Hepatocyte (in vitro differentiated cells): ENCODE measurements around the gene ADD2.

Experiments
- EZH2 ChIP-seq: fragments of 200-600 bp; sonication (generic); IDR thresholded peaks from 2 replicates; pipeline ENCODE4 v1.6.1; 2016; ENCODE audit warnings: antibody characterized with exemption, mild to moderate bottlenecking, borderline replicate concordance
- EZH2phosphoT487 ChIP-seq: fragments of 200-600 bp; sonication (generic); IDR thresholded peaks from one replicate; pipeline ENCODE4 v1.6.1; 2018; ENCODE audit warnings: antibody characterized with exemption, mild to moderate bottlenecking, low read depth, moderate library complexity; ENCODE audit not compliant: unreplicated experiment, severe bottlenecking
- TF ChIP-seq, protein P1 (sequence below): fragments of 200-600 bp; sonication (generic); IDR thresholded peaks from 2 replicates; pipeline ENCODE4 v1.5.1; 2016; ENCODE audit warnings: antibody characterized with exemption, mild to moderate bottlenecking; ENCODE audit not compliant: poor library complexity

DNA sequence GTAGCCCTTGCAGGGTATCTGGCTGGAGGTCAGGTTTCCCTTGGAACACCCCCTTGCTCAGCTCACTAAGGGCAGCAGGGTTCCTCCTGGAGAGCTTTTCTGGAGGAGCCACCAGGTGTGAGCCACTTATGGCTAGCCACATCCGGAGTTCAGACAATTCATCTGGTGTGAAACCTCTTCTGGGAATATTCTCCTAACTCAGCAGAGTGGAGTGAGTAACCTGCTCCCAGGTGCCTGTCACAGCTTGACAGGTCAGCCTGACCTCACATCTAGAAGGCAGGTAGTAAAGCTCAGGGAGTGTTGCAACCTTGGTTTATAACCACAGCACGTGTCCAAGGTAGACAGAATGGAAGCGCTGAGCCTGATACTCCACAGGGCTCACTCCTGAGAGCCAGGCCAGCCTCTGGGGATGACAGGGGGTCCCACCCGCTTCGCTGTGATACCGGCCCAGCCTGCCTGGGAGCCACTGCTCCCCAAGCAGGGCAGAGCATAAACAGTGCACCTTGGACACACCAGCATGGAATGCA lies 151.8 kb downstream of the ADD2 start:
- TF ChIP-seq EZH2 (no peak), EZH2phosphoT487 (no peak)
- TF ChIP-seq, protein P1, sequence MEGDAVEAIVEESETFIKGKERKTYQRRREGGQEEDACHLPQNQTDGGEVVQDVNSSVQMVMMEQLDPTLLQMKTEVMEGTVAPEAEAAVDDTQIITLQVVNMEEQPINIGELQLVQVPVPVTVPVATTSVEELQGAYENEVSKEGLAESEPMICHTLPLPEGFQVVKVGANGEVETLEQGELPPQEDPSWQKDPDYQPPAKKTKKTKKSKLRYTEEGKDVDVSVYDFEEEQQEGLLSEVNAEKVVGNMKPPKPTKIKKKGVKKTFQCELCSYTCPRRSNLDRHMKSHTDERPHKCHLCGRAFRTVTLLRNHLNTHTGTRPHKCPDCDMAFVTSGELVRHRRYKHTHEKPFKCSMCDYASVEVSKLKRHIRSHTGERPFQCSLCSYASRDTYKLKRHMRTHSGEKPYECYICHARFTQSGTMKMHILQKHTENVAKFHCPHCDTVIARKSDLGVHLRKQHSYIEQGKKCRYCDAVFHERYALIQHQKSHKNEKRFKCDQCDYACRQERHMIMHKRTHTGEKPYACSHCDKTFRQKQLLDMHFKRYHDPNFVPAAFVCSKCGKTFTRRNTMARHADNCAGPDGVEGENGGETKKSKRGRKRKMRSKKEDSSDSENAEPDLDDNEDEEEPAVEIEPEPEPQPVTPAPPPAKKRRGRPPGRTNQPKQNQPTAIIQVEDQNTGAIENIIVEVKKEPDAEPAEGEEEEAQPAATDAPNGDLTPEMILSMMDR, result no peak
